ENCODE results near the gene ADAMTS4. TPM values are rescaled to one million over a fixed set of nuclear protein-coding genes. Genes with fewer than 3 reads are reported as not detected.

The ADAMTS4 gene
- total and polyA plus RNA-seq, 2 donors (not counting 3 experiments of a cell fraction or from before 2014, with no cell fraction given): 2.5 to 13.6 TPM

DNA sequence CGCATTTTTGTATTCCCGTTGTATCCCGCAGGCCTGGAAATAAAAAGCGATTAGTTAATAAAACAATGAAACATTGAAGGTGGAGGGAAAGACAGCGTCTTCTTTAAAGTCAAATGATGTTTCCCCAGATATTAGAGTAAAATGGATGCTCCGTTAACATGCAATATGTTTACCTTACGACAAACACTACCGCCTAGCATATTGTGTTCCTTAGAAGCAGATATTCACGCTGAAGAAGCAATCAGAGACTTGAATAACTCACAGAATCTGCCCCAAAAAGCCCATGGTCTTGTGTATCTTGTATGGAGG lies 21.0 kb downstream of the ADAMTS4 start:
- Histone ChIP-seq H4K20me1 (replicated peaks; ENCODE audit: control insufficient read depth, extremely low read depth, insufficient read depth, low read length) (no peaks in the 10 kb centered on the region), H3K9ac (replicated peaks; ENCODE audit: extremely low read depth, insufficient read depth, low read length) (peak overlapping the region; percentile 71), H3K79me2 (ENCODE audit: control insufficient read depth, insufficient read depth, low read length) (peaks cover 8% of the 10 kb centered on the region), H3K4me1 (ENCODE audit: control insufficient read depth, extremely low read depth, insufficient read depth, low read length) (peaks cover 11% of the 10 kb centered on the region), H3K9me1 (replicated peaks; ENCODE audit: control insufficient read depth, extremely low read depth, insufficient read depth, low read length) (no peaks in the 10 kb centered on the region), H3K36me3 (ENCODE audit: control insufficient read depth in 2 of 2, extremely low read depth in 1 of 2, insufficient read depth in 2 of 2, low read length in 2 of 2) (peaks cover 0 to 6% of the 10 kb centered on the region in 2 experiments), H3K27me3 (ENCODE audit: control insufficient read depth in 2 of 2, insufficient read depth in 2 of 2, low read length in 2 of 2) (no peaks in the 10 kb centered on the region), H3K4me3 (replicated peaks in 1 of 3; ENCODE audit: insufficient read depth in 1 of 3, low read depth in 1 of 3, low read length in 3 of 3) (no peak overlapping the region), H3K27ac (ENCODE audit: insufficient read depth, low read depth, low read length) (peak overlapping the region; percentile 14), H3K4me2 (ENCODE audit: insufficient read depth, low read length) (peak overlapping the region; percentile 46), H3K9me3 (replicated peaks; ENCODE audit: control insufficient read depth, insufficient read depth, low read length) (no peaks in the 10 kb centered on the region), H2AFZ (ENCODE audit: low read depth, low read length) (peak overlapping the region; percentile 54)
- intact Hi-C loops (cut with micrococcal nuclease): loop anchor here (1.0 kb wide), 1 partner anchor 12 kb away; the partner anchor contains the start of gene PPOX
- POLR2A ChIA-PET: no interaction called here
- DNase-seq (ENCODE audit: low read depth, low spot score): no peak
- FAIRE-seq: peak; percentile 12
- dilution Hi-C loops (cut with MboI; ENCODE audit: extremely low pct_ligation_motif_present, low sequenced_read_pairs): no loop called here
- CTCF ChIA-PET: interaction anchor here (1.0 to 2.5 kb wide), 4 partner anchors 12 to 204 kb away, joined by 3 to 10 read pairs (median 6); partner anchors contain the start of genes NDUFS2, PPOX and TOMM40L
- BruUV-seq (replicated peaks): no TSS peak
- TF ChIP-seq EZH2 (IDR thresholded peaks at IDR 0.05; ENCODE audit: borderline replicate concordance, low read depth, low read length, severe bottlenecking): no peak
- TF ChIP-seq GATA2 (IDR thresholded peaks at IDR 0.05; ENCODE audit: insufficient read depth, insufficient read length, low read depth, low read length): no peak
- TF ChIP-seq POLR2A (IDR thresholded peaks at IDR 0.05; ENCODE audit: low read depth, low read length): no peak
- TF ChIP-seq MYC (IDR thresholded peaks at IDR 0.05; ENCODE audit: low read depth, low read length): no peak
- TF ChIP-seq POLR2AphosphoS5 (IDR thresholded peaks at IDR 0.05; ENCODE audit: insufficient read depth, low read depth, low read length): no peak
- TF ChIP-seq FOS (IDR thresholded peaks at IDR 0.05; ENCODE audit: borderline replicate concordance, insufficient read depth, low read length): no peak
- TF ChIP-seq, protein P1, sequence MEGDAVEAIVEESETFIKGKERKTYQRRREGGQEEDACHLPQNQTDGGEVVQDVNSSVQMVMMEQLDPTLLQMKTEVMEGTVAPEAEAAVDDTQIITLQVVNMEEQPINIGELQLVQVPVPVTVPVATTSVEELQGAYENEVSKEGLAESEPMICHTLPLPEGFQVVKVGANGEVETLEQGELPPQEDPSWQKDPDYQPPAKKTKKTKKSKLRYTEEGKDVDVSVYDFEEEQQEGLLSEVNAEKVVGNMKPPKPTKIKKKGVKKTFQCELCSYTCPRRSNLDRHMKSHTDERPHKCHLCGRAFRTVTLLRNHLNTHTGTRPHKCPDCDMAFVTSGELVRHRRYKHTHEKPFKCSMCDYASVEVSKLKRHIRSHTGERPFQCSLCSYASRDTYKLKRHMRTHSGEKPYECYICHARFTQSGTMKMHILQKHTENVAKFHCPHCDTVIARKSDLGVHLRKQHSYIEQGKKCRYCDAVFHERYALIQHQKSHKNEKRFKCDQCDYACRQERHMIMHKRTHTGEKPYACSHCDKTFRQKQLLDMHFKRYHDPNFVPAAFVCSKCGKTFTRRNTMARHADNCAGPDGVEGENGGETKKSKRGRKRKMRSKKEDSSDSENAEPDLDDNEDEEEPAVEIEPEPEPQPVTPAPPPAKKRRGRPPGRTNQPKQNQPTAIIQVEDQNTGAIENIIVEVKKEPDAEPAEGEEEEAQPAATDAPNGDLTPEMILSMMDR (IDR thresholded peaks at IDR 0.05; ENCODE audit: extremely low read depth in 1 of 2, insufficient read depth in 1 of 2, low read depth in 1 of 2, low read length in 2 of 2): no peak
- TF ChIP-seq, protein P2, sequence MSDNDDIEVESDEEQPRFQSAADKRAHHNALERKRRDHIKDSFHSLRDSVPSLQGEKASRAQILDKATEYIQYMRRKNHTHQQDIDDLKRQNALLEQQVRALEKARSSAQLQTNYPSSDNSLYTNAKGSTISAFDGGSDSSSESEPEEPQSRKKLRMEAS (IDR thresholded peaks at IDR 0.05; ENCODE audit: insufficient read depth, insufficient read length): no peak
- TF ChIP-seq JUN (IDR thresholded peaks at IDR 0.05; ENCODE audit: borderline replicate concordance, insufficient read depth, insufficient read length, low read depth): no peak

Data from endothelial cell of umbilical vein (primary cell).